Endothelial cell of umbilical vein (primary cell): ENCODE results near the gene DCHS2. TPM values are rescaled to one million over a fixed set of nuclear protein-coding genes. Genes with fewer than 3 reads are reported as not detected.

ENCODE experiments used
- BruUV-seq: library from RNA; stranded (reverse); fragments of 400-500 nt; replicated peaks from 2 replicates; lab custom pipeline; 2021; lab: Mats Ljungman, UMichigan
- CTCF ChIA-PET: fragments of 300-600, 350-600 bp; sonication (Branson Sonifier 250); formaldehyde crosslinking; loops from one replicate; lab custom pipeline; 2021; ENCODE audit warnings: antibody characterized with exemption, inconsistent platforms; lab: Charles Lee
- POLR2A ChIA-PET: fragments of 300-600, 350-600 bp; sonication (Branson Sonifier 250); formaldehyde crosslinking; loops from one replicate; lab custom pipeline; 2021; ENCODE audit warnings: antibody characterized with exemption, inconsistent platforms; lab: Charles Lee
- DNase-seq: peaks from one replicate; pipeline ENCODE4 v3.0.0-alpha.2; 2011; ENCODE audit warnings: low read depth, low spot score
- FAIRE-seq: peaks from 2 replicates; lab custom pipeline; 2011; peaks lifted over from hg19 to GRCh38; lab: Jason Lieb, UNC
- H2AFZ ChIP-seq: 2 replicates; pipeline ENCODE4 v1.6.0; 2012; ENCODE audit warnings: low read depth, low read length, control low read depth, inconsistent platforms
- H3K27ac ChIP-seq: 2 replicates; pipeline ENCODE4 v1.5.1; 2011; ENCODE audit warnings: low read depth, mild to moderate bottlenecking, control low read depth, low read length, moderate library complexity; ENCODE audit not compliant: insufficient read depth
- H3K27me3 ChIP-seq, 2 experiments: 2 replicates each; pipeline versions ENCODE4 v1.6.0 to v1.6.1; 2011; ENCODE audit warnings: low read length in 2 of 2, mixed read lengths in 1 of 2; ENCODE audit not compliant: control insufficient read depth in 2 of 2, insufficient read depth in 2 of 2
- H3K36me3 ChIP-seq, 2 experiments: 2 replicates in 1 of 2; 3 replicates in 1 of 2; pipeline ENCODE4 v1.5.1; 2011; ENCODE audit warnings: low read length in 2 of 2, mild to moderate bottlenecking in 1 of 2, moderate library complexity in 1 of 2; ENCODE audit not compliant: control insufficient read depth in 2 of 2, insufficient read depth in 2 of 2; ENCODE audit errors: extremely low read depth in 1 of 2
- H3K4me1 ChIP-seq: 3 replicates; pipeline ENCODE4 v1.5.1; 2011; ENCODE audit warnings: mild to moderate bottlenecking, low read length; ENCODE audit not compliant: control insufficient read depth, insufficient read depth; ENCODE audit errors: extremely low read depth
- H3K4me2 ChIP-seq: 2 replicates; pipeline ENCODE4 v1.6.1; 2011; ENCODE audit warnings: low read length, control low read depth, mixed read lengths; ENCODE audit not compliant: insufficient read depth
- H3K4me3 ChIP-seq, 3 experiments: fragments of 200-600 bp in 1 of 3; sonication (generic), shearing (Covaris generic) in 1 of 3; replicated peaks in 1 of 3; 2 replicates each; pipeline ENCODE4 v1.5.1; 2011 to 2016; ENCODE audit warnings: control low read depth in 3 of 3, low read length in 3 of 3, mild to moderate bottlenecking in 2 of 3, inconsistent platforms in 1 of 3, low read depth in 1 of 3, moderate library complexity in 1 of 3; ENCODE audit not compliant: insufficient read depth in 1 of 3
- H3K79me2 ChIP-seq: 2 replicates; pipeline ENCODE4 v1.6.0; 2012; ENCODE audit warnings: low read length, inconsistent platforms; ENCODE audit not compliant: control insufficient read depth, insufficient read depth
- H3K9ac ChIP-seq: replicated peaks from 2 replicates; pipeline ENCODE3; 2011; ENCODE audit warnings: low read length, control low read depth; ENCODE audit not compliant: insufficient read depth; ENCODE audit errors: extremely low read depth
- H3K9me1 ChIP-seq: replicated peaks from 3 replicates; pipeline ENCODE4 v1.6.0; 2011; ENCODE audit warnings: mild to moderate bottlenecking, low read length; ENCODE audit not compliant: control insufficient read depth, insufficient read depth; ENCODE audit errors: extremely low read depth
- H3K9me3 ChIP-seq: replicated peaks from 2 replicates; pipeline ENCODE4 v1.5.1; 2012; ENCODE audit warnings: low read length, inconsistent platforms; ENCODE audit not compliant: control insufficient read depth, insufficient read depth
- H4K20me1 ChIP-seq: replicated peaks from 2 replicates; pipeline ENCODE3; 2011; ENCODE audit warnings: mild to moderate bottlenecking, low read length; ENCODE audit not compliant: control insufficient read depth, insufficient read depth; ENCODE audit errors: extremely low read depth
- EZH2 ChIP-seq: IDR thresholded peaks from 2 replicates; pipeline ENCODE4 v1.6.1; 2012; ENCODE audit warnings: borderline replicate concordance, low read depth, mild to moderate bottlenecking, moderate library complexity, low read length, inconsistent platforms; ENCODE audit not compliant: severe bottlenecking
- FOS ChIP-seq: IDR thresholded peaks from 2 replicates; pipeline ENCODE4 v1.6.1; 2011; ENCODE audit warnings: mild to moderate bottlenecking, low read length, moderate library complexity, borderline replicate concordance; ENCODE audit not compliant: insufficient read depth
- GATA2 ChIP-seq: IDR thresholded peaks from 2 replicates; pipeline ENCODE4 v1.7.0; 2011; ENCODE audit warnings: low read depth, mild to moderate bottlenecking, moderate library complexity, mixed read lengths, low read length; ENCODE audit not compliant: insufficient read length, insufficient read depth
- JUN ChIP-seq: IDR thresholded peaks from 2 replicates; pipeline ENCODE4 v1.6.1; 2011; ENCODE audit warnings: borderline replicate concordance, low read depth; ENCODE audit not compliant: insufficient read length, insufficient read depth
- MYC ChIP-seq: IDR thresholded peaks from one replicate; pipeline ENCODE4 v1.6.1; 2011; ENCODE audit warnings: mild to moderate bottlenecking, low read depth, low read length
- POLR2A ChIP-seq: IDR thresholded peaks from 2 replicates; pipeline ENCODE4 v1.6.1; 2012; ENCODE audit warnings: low read depth, mild to moderate bottlenecking, control low read depth, low read length
- POLR2AphosphoS5 ChIP-seq: IDR thresholded peaks from 2 replicates; pipeline ENCODE4 v1.6.1; 2012; ENCODE audit warnings: low read depth, mild to moderate bottlenecking, control low read depth, low read length, moderate library complexity; ENCODE audit not compliant: insufficient read depth
- dilution Hi-C: fragments of 300-500 bp; cut with MboI; formaldehyde crosslinking; loops from one replicate; pipeline ENCODE4 v1.15.0; 2019; ENCODE audit warnings: low sequenced_read_pairs; ENCODE audit not compliant: extremely low pct_ligation_motif_present
- intact Hi-C: fragments of 100-400 bp; cut with micrococcal nuclease; formaldehyde crosslinking; loops from one replicate; pipeline ENCODE4 v1.10.0; 2022
- polyA plus RNA-seq, 4 experiments: library from polyadenylated mRNA; depleted of rRNA in 3 of 4; stranded (reverse) in 3 of 4; unstranded in 1 of 4; fragments of >200 nt; gene quantifications; 2 replicates each; pipeline versions ENCODE4 v1.2.1 to v1.2.3, GENCODE V29; 2011 to 2012; ENCODE audit warnings: missing spikeins in 1 of 4
- total RNA-seq: library from RNA; stranded (reverse); gene quantifications from 2 replicates; pipeline ENCODE4 v1.2.3, GENCODE V29; 2021
- TF ChIP-seq, protein P1 (sequence below): IDR thresholded peaks from 2 replicates; pipeline ENCODE4 v1.6.1; 2011; ENCODE audit not compliant: insufficient read depth, insufficient read length
- TF ChIP-seq, protein P2 (sequence below), 2 donors: IDR thresholded peaks; 1 replicate in 1 of 2; 2 replicates in 1 of 2; pipeline ENCODE4 v1.5.1; 2011; ENCODE audit warnings: low read length in 2 of 2, mild to moderate bottlenecking in 2 of 2, moderate library complexity in 2 of 2, control low read depth in 1 of 2, inconsistent platforms in 1 of 2, low read depth in 1 of 2; ENCODE audit not compliant: insufficient read depth in 1 of 2; ENCODE audit errors: extremely low read depth in 1 of 2

The DCHS2 gene
- total and polyA plus RNA-seq, 2 donors (not counting 3 experiments of a cell fraction or from before 2014, with no cell fraction given): not detected

DNA sequence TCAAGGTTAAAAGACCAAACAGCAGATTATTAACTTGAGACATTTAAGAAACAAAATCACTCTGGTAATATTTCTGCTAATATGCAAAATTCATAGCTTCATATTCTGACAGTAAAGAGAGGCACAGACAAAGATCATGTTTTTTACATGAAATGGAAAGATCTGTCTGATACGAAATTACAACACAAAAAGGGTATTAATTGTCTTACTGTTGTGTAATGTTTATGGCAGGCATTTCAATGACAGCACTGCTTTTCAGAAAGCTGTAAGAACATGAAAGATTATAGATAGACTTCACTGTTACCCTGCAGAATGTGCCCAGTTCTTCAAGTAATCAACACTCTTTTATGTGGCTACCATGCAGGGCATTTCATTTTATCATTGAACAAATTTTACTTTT lies 15.4 kb downstream of the DCHS2 start:
- no peaks in the 10 kb centered on the region for H3K9me1 ChIP-seq
- no peak overlapping the region for H2AFZ ChIP-seq
- no peak for TF ChIP-seq GATA2
- no peak for TF ChIP-seq POLR2AphosphoS5
- no peak for TF ChIP-seq MYC
- TF ChIP-seq EZH2: no peak
- TF ChIP-seq POLR2A: no peak
- no peaks in the 10 kb centered on the region for H3K27me3 ChIP-seq
- no peaks in the 10 kb centered on the region for H3K36me3 ChIP-seq
- H3K79me2 ChIP-seq: no peaks in the 10 kb centered on the region
- intact Hi-C loops: no loop called here
- no peaks in the 10 kb centered on the region for H4K20me1 ChIP-seq
- H3K9me3 ChIP-seq: no peaks in the 10 kb centered on the region
- no peak overlapping the region for H3K4me2 ChIP-seq
- POLR2A ChIA-PET: no interaction called here
- no peak for DNase-seq
- BruUV-seq: no TSS peak
- dilution Hi-C loops: no loop called here
- no peak overlapping the region for H3K9ac ChIP-seq
- no peak for FAIRE-seq
- H3K4me1 ChIP-seq: no peaks in the 10 kb centered on the region
- CTCF ChIA-PET: no interaction called here
- no peak overlapping the region for H3K4me3 ChIP-seq
- no peak overlapping the region for H3K27ac ChIP-seq

DNA sequence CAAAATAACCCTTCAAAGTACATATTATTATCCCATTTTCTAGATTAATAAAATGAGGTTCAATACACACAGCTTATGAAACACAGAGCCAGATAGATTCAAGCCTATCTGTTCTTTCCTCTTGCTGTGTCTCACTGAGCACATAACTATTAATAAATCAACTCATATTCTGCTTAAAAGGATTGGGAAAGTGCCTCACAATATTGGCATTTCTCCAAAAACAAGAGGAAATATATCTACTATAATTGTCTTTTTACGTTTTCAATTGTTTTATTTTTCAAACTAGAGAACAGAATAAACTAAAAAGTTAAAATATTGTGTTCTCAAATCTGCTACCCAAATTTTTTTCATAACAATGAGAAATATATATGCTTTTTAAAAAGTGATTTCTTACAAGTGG lies 15.8 kb downstream of the DCHS2 start:
- DNase-seq (no peak), FAIRE-seq (no peak)
- intact Hi-C loops (no loop called here), dilution Hi-C loops (no loop called here)
- POLR2A ChIA-PET: no interaction called here
- Histone ChIP-seq H3K9ac (no peak overlapping the region), H2AFZ (no peak overlapping the region), H3K4me3 (no peak overlapping the region), H3K4me2 (no peak overlapping the region), H3K9me1 (no peaks in the 10 kb centered on the region), H4K20me1 (no peaks in the 10 kb centered on the region), H3K4me1 (no peaks in the 10 kb centered on the region), H3K36me3 (no peaks in the 10 kb centered on the region), H3K27me3 (no peaks in the 10 kb centered on the region), H3K27ac (no peak overlapping the region), H3K9me3 (no peaks in the 10 kb centered on the region), H3K79me2 (no peaks in the 10 kb centered on the region)
- no TSS peak for BruUV-seq
- TF ChIP-seq GATA2: no peak
- TF ChIP-seq EZH2: no peak
- TF ChIP-seq, protein P1, sequence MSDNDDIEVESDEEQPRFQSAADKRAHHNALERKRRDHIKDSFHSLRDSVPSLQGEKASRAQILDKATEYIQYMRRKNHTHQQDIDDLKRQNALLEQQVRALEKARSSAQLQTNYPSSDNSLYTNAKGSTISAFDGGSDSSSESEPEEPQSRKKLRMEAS: no peak
- no peak for TF ChIP-seq POLR2A
- no peak for TF ChIP-seq MYC
- TF ChIP-seq FOS: no peak
- TF ChIP-seq, protein P2, sequence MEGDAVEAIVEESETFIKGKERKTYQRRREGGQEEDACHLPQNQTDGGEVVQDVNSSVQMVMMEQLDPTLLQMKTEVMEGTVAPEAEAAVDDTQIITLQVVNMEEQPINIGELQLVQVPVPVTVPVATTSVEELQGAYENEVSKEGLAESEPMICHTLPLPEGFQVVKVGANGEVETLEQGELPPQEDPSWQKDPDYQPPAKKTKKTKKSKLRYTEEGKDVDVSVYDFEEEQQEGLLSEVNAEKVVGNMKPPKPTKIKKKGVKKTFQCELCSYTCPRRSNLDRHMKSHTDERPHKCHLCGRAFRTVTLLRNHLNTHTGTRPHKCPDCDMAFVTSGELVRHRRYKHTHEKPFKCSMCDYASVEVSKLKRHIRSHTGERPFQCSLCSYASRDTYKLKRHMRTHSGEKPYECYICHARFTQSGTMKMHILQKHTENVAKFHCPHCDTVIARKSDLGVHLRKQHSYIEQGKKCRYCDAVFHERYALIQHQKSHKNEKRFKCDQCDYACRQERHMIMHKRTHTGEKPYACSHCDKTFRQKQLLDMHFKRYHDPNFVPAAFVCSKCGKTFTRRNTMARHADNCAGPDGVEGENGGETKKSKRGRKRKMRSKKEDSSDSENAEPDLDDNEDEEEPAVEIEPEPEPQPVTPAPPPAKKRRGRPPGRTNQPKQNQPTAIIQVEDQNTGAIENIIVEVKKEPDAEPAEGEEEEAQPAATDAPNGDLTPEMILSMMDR (IDR thresholded peaks at IDR 0.05; ENCODE audit: extremely low read depth in 1 of 2, insufficient read depth in 1 of 2, low read depth in 1 of 2, low read length in 2 of 2): no peak
- no peak for TF ChIP-seq POLR2AphosphoS5
- no peak for TF ChIP-seq JUN
- CTCF ChIA-PET: no interaction called here
